ENCODE results near the gene FAM83G.
A peak's percentile ranks its signal among the peaks of the same experiment; 100 is the strongest.
"Not testable (repeated sequence)": the region's sequence is repeated elsewhere in the genome, so short reads cannot be mapped to it uniquely, and the experiment has no call there.

The FAM83G gene

GRCh38 chr17:18966831-18967624 lies 37.5 kb downstream of the FAM83G start:
- DNase-seq: no peak

GRCh38 chr17:18965530-18966236 lies 38.9 kb downstream of the FAM83G start:
- DNase-seq: no peak

- no peak for DNase-seq
Measured at GRCh38 chr17:18964550-18964949, 40.0 kb downstream of the FAM83G start.

- DNase-seq: no peak
Measured at GRCh38 chr17:18964018-18964351, 40.6 kb downstream of the FAM83G start.

- no peak for DNase-seq
Measured at GRCh38 chr17:18963126-18964017, 41.2 kb downstream of the FAM83G start.

- no peak for DNase-seq
Measured at GRCh38 chr17:18962494-18962815, 42.1 kb downstream of the FAM83G start.

- peak in 1 of 2 experiments; percentile 15 for DNase-seq
Measured at GRCh38 chr17:18961634-18962493, 42.7 kb downstream of the FAM83G start.

- DNase-seq: peak; percentile 63 to 80
Measured at GRCh38 chr17:18960803-18961511, 43.6 kb downstream of the FAM83G start.

- no peak for DNase-seq
Measured at GRCh38 chr17:18960241-18960665, 44.3 kb downstream of the FAM83G start.

GRCh38 chr17:18959845-18960240 lies 44.7 kb downstream of the FAM83G start:
- no peak for DNase-seq

GRCh38 chr17:18959071-18959844 lies 45.3 kb downstream of the FAM83G start:
- no peak for DNase-seq

GRCh38 chr17:18958611-18959010 lies 46.0 kb downstream of the FAM83G start:
- DNase-seq: no peak

GRCh38 chr17:18957831-18958230 lies 46.7 kb downstream of the FAM83G start:
- no peak for DNase-seq

- no peak for DNase-seq
Measured at GRCh38 chr17:18956581-18956980, 48.0 kb downstream of the FAM83G start.

GRCh38 chr17:18956021-18956420 lies 48.5 kb downstream of the FAM83G start:
- DNase-seq: not testable (repeated sequence)

GRCh38 chr17:18955009-18955408 lies 49.6 kb downstream of the FAM83G start:
- no peak for DNase-seq

GRCh38 chr17:18954321-18954720 lies 50.2 kb downstream of the FAM83G start:
- DNase-seq: no peak

- no peak for DNase-seq
Measured at GRCh38 chr17:18953231-18953728, 51.3 kb downstream of the FAM83G start.

GRCh38 chr17:18951941-18952842 lies 52.4 kb downstream of the FAM83G start, which contains the start of gene SLC5A10:
Gene SLC5A10 (plus strand): TSS chr17:18952165. CDS start chr17:18952206, 41 bp downstream.
- DNase-seq: no peak
